GM21360 (cell line): Measurements from ENCODE around the gene FAM50A.
"Not testable (repeated sequence)": the region's sequence is repeated elsewhere in the genome, so short reads cannot be mapped to it uniquely, and the experiment has no call there.

ENCODE experiments used
- ATAC-seq: cut with Tn5 transposase; IDR thresholded peaks from one replicate; pipeline ENCODE4 v1.9.1; 2021; ENCODE audit warnings: mild to moderate bottlenecking, moderate library complexity; ENCODE audit not compliant: unreplicated experiment

Gene FAM50A, protein sequence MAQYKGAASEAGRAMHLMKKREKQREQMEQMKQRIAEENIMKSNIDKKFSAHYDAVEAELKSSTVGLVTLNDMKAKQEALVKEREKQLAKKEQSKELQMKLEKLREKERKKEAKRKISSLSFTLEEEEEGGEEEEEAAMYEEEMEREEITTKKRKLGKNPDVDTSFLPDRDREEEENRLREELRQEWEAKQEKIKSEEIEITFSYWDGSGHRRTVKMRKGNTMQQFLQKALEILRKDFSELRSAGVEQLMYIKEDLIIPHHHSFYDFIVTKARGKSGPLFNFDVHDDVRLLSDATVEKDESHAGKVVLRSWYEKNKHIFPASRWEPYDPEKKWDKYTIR

DNA sequence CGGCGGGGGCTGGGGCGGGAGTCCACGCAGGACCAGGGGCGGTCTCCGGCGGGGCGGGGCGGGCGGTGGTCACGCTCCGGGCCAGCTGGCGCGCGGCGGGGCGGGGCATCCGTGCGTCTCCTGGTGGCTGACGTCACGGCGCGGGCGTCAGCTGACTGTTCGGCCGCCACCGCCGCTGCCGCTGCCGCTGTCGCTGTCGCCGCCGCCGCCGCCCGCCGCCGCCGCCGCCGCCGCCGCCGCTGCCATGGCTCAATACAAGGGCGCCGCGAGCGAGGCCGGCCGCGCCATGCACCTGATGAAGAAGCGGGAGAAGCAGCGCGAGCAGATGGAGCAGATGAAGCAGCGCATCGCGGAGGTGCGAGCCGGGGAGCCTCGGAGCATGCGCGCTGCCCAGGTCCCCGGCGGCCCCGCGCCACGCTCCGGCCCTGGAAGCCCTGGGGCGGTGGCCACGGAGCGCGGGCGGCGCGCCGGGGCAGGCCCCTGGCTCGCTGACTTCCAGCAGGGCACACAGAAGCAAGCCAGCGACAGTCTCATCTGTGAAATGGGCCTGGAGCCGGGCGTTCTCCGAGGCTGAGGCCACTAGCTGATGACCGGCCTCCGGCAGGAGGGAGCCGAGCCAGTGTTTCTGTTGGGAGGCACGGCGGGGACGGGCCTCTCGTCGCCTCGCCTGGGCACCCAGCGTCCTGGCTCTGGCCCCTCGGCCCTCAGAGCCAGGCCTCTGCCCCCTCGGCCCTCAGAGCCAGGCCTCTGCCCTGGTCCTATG lies at the start of gene FAM50A:
FAM50A (plus strand) TSS at position 150 of the 763 bp plus-strand sequence; CDS start at position 245, 95 bp downstream.
- ATAC-seq, result peak; percentile 63

DNA sequence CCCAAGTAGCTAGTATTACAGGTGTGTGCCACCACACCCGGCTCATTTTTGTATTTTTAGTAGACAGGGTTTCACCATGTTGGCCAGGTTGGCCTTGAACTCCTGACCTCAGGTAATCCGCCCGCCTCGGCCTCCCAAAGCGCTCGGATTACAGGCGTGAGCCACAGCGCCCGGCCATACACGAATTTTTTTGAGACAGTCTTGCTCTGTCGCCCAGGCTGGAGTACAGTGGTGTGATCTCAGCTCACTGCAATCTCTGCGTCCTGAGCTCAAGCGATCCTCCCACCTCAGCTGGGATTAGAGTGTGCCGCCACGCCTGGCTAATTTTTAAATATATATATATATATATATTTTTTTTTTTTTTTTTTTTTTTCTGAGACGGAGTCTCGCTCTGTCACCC lies 47.6 kb upstream of the FAM50A start:
- not testable (repeated sequence) for ATAC-seq

DNA sequence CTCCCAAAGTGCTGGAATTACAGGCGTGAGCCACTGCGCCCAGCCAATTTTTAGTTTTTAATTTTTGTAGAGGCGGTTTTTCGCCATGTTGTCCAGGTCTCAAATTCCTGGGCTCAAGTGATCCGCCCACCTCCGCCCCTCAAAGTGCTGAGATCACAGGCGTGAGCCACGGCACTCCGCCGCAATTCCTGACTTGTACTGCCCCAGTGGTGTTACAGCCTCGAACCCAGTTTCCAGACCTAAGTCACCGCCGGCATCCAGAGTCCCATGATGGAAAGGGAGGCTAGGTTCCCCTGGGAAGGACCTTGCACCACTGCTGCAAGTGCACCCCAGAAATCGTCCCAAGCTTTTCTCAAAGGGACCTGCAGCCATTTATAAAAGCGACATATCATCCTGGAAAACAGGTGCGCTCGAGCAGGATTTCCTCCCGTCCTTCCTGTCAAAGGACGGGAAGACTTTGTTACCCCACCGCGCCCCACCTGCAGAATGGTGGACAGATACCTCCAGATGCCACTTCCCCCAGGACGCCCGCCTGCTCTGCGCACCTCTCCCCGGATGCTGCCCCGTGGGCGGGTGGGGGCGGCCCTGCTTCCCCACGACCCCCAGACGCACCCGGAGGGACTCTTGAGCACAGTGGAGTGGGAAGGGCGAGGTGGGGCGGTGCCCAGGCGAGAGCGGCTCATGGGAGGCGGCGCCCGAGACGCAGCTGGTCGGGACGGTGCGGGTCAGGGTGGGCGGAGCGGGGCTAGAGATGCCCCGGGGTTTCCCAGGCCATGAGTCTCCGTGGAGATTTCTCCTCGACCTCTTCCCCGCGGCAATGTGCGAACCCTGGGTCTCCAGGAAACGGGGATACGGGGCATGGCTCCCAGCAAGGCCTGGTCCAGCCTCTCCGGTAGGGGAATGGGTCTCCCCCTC lies 46.7 kb upstream of the FAM50A start:
- ATAC-seq, result peak; percentile 37

DNA sequence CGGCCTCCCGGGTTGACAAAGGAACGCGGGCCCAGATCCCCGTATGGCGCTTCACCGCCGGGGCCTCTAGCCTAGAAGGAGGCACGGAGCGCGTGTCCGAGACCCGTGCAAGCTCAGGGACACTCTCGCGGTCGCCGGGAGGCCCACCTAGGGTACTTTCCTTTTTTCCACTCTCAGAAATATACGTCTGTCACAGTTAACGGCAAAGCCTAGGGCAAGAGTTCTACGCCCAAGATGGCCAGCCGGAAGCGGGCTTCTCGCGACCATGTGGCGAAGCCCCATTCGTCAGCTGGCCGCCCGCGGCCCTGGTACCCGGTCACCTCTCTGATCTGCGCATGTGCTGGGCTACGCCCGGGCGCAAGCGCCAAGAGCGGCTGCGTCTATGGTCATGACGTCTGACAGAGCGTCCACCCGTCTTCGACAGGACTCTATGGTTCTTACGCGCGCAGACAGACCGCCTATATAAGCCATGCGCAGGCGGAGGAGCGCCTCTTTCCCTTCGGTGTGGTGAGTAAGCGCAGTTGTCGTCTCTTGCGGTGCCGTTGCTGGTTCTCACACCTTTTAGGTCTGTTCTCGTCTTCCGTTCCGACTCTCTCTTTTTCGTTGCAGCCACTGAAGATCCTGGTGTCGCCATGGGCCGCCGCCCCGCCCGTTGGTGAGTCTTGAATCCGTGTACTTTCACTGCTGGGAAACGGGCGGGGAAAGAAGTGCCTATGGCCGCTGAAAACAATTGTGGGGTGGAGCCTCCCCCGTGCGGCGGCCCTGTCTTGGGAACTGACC lies 45.9 kb upstream of the FAM50A start, which contains the start of gene RPL10:
RPL10 (plus strand) TSS at position 490 of the 780 bp plus-strand sequence; CDS start at position 633, 143 bp downstream.
- ATAC-seq, result peak; percentile 74

DNA sequence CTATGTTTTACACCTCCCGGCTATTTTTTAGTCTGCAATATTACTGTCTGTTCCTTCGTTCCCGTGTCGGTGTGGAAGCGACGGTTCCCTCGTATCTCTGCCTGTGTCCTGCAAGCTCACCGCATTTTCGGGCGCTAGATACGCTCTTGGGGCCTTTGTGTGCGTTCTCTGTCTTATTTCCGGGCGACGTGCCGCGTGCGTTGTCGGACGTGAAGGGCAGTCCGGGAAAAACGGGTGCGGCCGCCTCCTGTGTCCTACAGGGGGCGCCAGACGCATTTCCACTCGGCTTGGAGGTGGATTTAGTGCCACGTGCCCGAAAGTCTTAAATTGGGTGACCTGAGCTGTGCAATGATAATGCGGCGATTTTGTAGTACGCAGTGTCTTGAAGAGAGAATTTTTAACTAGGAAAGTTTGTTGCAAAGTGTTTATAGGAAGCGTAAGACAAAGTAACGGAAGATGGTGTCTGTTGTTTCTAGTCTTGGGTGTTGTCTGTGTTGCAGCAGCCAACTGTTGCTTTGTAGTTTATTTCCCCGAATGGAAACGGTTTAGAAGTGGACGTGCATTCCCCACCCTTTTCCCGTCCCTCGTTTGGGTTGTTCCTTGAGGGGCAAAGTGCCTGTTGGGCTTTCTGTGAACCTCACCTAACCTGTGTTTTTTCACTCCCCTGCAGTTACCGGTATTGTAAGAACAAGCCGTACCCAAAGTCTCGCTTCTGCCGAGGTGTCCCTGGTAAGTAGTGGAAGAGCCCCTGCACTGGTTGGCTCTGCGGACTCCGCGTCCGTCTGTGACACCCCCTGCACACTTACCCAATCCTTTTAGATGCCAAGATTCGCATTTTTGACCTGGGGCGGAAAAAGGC lies 45.0 kb upstream of the FAM50A start:
- ATAC-seq, result peak; percentile 28

DNA sequence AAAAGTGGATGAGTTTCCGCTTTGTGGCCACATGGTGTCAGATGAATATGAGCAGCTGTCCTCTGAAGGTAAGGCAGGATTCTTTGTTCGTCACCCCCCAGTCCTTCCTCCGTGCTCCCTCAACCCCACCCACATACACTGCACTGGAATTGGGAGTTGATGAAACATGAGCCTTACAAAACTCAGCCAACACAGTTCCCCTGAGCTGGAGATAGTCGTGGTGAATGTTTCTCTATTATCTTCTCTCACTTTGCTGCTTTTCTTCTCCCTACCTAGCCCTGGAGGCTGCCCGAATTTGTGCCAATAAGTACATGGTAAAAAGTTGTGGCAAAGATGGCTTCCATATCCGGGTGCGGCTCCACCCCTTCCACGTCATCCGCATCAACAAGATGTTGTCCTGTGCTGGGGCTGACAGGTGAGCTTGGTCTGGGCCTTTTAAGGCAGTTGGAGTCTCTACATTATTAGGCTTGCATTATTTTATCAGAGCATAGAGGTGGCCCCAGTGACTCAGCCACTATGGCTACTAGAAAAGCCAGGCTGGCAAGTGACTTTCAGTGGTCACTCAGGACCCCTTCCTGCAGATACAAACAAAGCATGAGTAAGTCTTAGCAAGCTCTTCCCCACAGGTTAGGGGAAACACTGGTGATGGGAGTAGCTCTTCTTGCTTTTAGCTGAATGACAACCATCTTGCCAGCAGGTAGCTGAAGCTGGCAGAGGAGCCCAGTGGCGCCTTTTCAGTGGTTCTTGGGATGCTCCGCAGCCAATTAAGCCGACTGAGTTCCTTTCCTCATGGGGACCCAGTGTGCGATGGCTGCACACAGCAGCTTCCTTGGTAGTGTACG lies 44.2 kb upstream of the FAM50A start:
- ATAC-seq, result no peak

DNA sequence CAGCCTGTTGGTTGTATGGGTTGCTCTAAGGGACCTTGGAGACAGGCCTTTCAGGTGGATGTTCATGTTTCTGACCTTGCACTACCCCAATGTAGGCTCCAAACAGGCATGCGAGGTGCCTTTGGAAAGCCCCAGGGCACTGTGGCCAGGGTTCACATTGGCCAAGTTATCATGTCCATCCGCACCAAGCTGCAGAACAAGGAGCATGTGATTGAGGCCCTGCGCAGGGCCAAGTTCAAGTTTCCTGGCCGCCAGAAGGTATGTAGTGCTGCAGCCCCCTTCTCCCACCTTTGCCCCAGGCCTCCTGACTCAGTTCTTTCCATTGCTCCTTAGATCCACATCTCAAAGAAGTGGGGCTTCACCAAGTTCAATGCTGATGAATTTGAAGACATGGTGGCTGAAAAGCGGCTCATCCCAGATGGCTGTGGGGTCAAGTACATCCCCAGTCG lies 43.5 kb upstream of the FAM50A start:
- not testable (repeated sequence) for ATAC-seq

DNA sequence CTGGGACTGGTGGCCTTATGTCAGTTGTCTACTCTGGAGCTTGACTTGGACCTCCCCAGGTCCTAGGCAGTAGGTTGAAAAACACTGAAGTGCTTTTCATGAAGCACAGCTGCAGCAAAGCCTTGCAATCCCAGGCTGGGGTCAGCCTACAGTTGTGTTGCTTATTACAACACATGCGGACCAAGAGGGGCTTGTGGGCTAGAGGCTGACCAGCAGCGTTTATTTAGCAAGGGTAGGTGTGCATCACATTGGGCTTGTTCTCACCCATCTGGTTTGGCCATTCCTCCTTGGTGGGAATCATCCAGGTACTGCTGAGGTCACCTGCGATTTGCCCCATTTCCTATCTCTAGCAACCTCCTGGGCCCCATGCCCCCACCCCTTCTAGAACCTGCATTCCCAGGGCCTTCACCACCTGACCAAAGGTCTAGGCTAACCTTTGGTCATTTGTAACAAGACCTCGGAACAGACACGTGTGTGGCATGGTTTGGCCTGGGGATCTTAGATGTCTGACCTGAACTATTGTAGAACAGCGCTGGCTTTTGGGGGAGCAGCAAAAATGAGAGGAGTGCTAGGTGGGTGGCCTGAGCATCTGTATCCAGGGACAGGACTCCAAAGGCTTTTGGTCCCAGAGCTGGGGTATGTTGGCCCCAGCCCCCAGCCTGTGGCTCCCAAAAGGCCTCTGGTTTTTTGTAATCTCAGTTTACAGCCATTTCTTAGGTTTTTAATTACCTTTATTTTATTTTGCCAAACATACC lies 42.7 kb upstream of the FAM50A start:
- ATAC-seq, result no peak

DNA sequence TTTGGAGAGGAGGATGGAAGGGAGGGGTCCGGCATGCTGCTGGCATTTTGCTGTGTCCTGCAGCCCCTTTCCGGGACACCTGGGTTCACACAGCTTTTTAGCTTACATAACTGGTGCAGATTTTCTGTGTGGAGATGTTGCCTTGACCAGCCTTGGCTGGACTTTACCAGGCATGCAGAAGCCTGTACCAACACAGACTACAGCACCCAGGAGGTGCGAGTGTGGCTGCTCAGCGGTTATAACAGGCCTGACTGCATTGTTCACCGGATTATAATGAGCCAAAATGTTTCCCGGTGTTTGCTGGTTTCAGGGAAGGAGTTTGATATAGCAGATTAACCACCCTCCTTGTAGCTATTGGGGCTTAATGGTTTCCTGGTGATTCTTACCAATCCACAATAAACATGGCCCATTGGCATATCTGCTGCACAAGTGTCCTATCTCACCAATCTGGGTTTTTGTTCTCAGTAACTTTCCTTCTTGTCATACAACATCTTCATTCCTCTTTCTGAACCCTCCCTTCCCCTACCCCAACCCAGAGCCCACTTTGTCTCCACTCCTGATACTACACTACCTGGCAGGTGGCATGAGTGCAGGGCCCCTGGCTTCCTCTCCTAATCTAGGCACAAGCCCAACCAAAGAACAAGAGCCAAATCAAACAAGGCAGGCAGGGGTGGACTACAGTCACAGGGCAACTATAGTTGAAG lies 41.9 kb upstream of the FAM50A start:
- ATAC-seq, result no peak

DNA sequence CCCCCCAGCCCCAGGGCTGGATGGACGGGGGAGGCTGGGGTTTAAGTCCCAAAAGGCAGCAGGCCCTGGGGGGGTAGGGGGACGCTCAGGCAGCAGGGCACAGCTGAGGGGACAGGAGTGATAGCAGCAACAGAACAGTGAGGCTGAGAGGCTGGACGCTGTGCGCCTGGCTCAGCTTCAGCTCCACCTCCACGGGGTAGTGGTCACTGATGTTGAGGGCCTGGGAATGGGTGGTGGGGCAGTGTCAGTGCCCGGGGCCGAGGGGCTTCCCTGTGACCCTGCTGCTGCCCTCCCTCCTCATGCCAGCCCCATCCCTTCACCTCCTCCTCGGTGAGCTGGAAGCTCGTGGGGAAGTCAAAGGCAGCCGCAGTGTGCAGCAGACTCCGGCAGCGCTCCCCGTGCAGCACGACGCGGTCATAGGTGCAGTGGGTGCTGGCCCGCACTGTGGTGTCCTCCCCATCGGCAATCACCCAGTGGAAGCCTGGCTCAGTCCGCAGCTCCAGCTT lies 41.3 kb upstream of the FAM50A start:
- ATAC-seq, result no peak

DNA sequence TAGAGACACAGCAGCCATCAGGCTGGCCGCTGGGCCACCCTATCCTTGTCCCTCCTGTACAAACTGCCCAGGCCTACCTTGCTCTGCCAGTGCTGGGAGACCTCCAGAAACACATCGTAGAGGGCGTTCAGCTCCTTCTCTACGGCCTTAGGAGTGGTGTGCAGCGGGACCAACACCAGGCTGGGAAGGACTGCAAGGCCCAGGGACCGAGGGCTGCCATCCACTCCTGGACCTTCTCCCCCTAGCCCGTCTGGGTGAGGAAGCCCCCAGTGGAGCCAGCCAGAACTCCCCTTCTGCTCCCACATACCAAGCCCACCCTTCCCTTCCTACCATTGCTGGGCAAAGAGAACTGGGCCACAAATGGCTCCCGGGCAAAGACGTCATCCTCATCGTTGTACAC lies 40.7 kb upstream of the FAM50A start:
- no peak for ATAC-seq

DNA sequence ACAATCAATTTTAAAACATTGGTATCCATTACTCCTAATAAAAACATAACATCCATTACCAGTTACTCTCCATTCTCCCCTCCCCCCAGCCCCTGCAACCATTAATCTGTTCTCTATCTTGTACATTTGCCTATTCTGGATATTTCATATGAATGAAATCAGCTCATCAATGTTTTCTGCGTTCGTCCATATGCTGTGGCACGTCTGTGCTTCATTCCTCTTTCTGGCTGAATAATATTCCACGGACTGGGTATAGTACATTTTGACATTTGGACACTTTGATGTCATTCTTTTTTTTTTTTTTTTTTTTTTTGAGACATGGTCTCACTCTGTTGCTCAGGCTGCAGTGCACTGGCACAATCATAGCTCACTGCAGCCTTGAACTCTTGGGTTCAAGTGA lies 40.1 kb upstream of the FAM50A start:
- ATAC-seq, result no peak

DNA sequence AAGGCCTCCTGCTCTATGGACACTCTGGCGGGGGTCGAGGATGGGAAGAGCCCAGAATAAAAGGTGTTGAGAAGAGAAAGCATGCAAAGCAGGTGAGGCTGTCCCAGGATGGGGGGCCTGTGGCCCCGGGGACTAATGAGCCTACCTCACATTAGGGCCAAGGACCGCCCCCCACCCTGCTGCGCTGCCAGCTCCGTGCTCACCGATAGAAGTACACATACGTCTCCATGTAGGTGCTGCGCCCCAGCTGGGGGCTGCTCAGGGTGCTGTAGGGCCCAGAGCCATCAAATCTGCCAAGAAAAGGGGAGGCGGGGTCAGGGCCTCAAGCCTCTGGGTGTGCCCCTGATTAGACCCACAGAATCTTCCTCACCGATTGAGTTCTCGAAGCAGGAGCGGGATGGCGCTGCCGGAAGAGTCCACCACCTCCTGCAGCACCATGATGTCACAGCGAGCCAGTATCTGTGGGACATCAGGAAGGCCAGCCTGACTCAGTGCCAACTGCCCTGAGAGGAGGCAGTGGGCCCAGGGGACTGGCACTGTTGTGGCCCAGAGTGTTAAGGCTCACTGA lies 39.2 kb upstream of the FAM50A start:
- ATAC-seq, result no peak

DNA sequence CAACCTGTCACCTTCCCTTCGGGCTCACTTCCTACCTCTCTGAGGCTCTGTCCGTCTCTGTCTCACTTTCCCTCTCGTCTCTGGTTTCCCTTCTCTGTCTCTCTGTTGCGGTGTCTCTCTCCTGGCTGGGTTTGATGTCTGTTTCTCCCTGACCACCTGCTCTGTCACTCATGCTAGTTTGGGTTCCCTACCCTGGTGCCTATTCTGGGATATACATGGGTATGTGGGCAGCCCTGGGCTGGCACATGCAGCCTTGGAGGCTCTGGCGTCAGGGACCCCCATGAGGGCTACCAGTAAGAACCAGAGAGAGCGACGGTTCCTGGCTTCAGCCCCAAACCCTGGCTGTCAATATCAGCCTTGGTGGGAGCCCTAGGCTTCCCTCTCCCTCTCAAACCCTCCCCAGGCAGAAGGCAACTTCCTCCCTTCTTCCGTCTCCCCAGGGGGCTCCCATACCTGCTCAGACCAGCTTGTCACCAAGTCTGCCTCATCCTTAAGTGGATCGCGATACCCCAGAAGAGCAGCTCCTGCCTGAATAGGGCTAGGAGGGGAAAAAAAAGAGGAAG lies 35.2 kb upstream of the FAM50A start:
- ATAC-seq, result no peak

DNA sequence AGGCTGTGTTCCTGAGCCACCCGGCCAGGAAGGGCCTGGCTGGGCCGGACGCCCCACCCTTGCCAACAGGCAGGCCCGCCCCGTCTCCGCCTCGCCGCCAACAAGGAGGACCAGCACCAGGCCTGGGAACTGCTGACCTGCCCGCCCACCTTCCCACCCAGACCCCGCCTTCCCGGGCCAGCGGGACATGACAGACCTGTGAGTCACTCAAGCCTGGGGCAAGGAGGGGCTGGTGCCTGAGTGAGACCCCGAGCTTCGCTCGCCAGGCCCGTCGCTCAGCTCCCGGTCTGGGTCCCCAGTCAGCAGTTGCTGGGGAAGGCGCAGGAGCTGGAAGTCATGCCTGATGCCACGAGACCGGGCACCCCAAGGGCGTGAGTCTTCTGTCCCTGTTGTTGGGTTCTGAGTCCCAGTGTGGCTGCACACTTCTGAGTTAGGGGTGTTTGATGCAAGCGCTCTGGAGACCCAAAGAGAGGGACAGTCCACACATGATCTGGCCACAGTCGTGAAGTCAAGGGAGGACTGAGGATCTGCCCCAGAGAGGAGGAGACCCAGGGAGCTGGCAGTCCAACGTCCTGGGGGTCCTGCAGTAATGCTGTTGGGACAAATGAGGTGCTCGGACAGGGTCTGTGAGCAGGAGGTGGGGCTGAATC lies 34.6 kb upstream of the FAM50A start, which contains the start of gene DNASE1L1:
DNASE1L1 (minus strand) TSS at position 33 of the 650 bp plus-strand sequence. CDS start 3,686 bp downstream, outside the sequence.
- ATAC-seq, result no peak

DNA sequence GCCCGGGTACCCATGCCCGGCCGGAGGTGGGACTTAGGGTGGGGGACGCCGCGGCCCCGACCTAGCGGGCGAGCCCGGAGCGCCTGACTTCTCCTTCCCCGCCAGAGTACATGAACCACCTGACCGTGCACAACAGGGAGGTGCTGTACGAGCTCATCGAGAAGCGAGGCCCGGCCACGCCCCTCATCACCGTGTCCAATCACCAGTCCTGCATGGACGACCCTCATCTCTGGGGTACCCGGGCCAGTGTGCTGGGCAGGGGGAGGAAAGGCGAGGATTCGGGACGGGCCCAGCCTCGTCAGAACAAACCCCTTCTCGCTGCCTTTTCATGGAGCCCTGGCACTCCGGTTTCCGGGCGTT lies 32.0 kb upstream of the FAM50A start:
- ATAC-seq, result peak; percentile 40
